Left lung (tissue), 14 donors: ENCODE measurements around the gene ABHD16A. TPM values are rescaled to one million over a fixed set of nuclear protein-coding genes. Genes with fewer than 3 reads are reported as not detected.

Experiments
- ATAC-seq: fragments of 200-7000 bp; cut with Tn5 transposase; one replicate; pipeline ENCODE4 v1.9.1; 2020; ENCODE audit warnings: moderate library complexity
- DNase-seq, 4 donors: peaks; one replicate each; pipeline ENCODE4 v3.0.0-alpha.2; 2013 to 2020
- H3K27ac ChIP-seq, 2 donors: fragments of 200-600 bp; sonication (generic) in 1 of 2; one replicate each; pipeline versions ENCODE4 v1.5.0 to v1.8.0; 2020 to 2021
- H3K27me3 ChIP-seq, 2 donors: fragments of 200-600 bp; sonication (generic) in 1 of 2; one replicate each; pipeline versions ENCODE4 v1.5.0 to v1.8.0; 2020 to 2021
- H3K36me3 ChIP-seq, 2 donors: fragments of 200-600 bp; sonication (generic) in 1 of 2; one replicate each; pipeline versions ENCODE4 v1.5.0 to v1.8.0; 2020 to 2021
- H3K4me1 ChIP-seq, 2 donors: fragments of 200-600 bp; one replicate each; pipeline ENCODE4 v1.8.0; 2021
- H3K4me3 ChIP-seq, 2 donors: fragments of 200-600 bp; sonication (generic) in 1 of 2; one replicate each; pipeline versions ENCODE4 v1.5.0 to v1.8.0; 2020 to 2021; ENCODE audit warnings: mild to moderate bottlenecking in 1 of 2
- H3K9me3 ChIP-seq, 2 donors: fragments of 200-600 bp; sonication (generic) in 1 of 2; one replicate each; pipeline versions ENCODE4 v1.5.0 to v1.8.0; 2020 to 2021
- intact Hi-C, 2 donors: fragments of 100-400 bp; cut with DNase I; formaldehyde crosslinking; loops; one replicate each; pipeline versions ENCODE4 v1.11.2 to v1.14.2; 2022
- long read RNA-seq, 12 donors: library from polyadenylated mRNA in 2 of 12; unstranded in 2 of 12; transcript quantifications; one replicate each; pipeline ENCODE4 v2.0.0 and lab custom pipeline, GENCODE V29; 2019 to 2026
- polyA plus RNA-seq, 6 donors: library from polyadenylated mRNA; unstranded; fragments of 120-200 nt; gene quantifications; one replicate each; pipeline ENCODE4 v1.2.1, GENCODE V29; 2013; ENCODE audit not compliant: insufficient read length in 6 of 6
- total RNA-seq, 2 donors: library from RNA; stranded (reverse); fragmentation: NEBNext Ultra II Directional; extraction: Animal tissue kit (Norgen Biotek cat#: 25700); gene quantifications; one replicate each; pipeline ENCODE4 v1.2.1, GENCODE V29; 2021
- TF ChIP-seq, protein P1 (sequence below), 2 donors: fragments of 200-600 bp; sonication (generic) in 1 of 2; IDR thresholded peaks; one replicate each; pipeline versions ENCODE4 v1.5.0 to v1.8.0; 2021; ENCODE audit warnings: antibody characterized with exemption in 2 of 2
- donor health status: DM: no; HTN: yes; CAD: no.
- donor health status: DM: no; HTN: no; CAD: no.

ABHD16A gene
- total RNA-seq = 10 to 100 TPM; 53.6 to 58.6 TPM
- polyA plus RNA-seq = 10 to 100 TPM; 55.7 to 63.9 (median 58.6) TPM
- long read RNA-seq, donor 1, transcript ABHD16A-201 (20 exons, 2,103 nt) = major isoform, 14 of 14 reads
- long read RNA-seq, donor 1, partial matches to known transcripts = 0 of 14 reads
- long read RNA-seq, donor 1, other reads (novel, unspliced or antisense) = 0 of 14 reads
- long read RNA-seq, donor 2, transcript ABHD16A-201 (20 exons, 2,103 nt) = major isoform, 17 of 19 reads
- long read RNA-seq, donor 2, partial matches to known transcripts = 0 of 19 reads
- long read RNA-seq, donor 2, other reads (novel, unspliced or antisense) = 0 of 19 reads
- long read RNA-seq, donor 3, transcript ABHD16A-201 (20 exons, 2,103 nt) = major isoform, 14 of 16 reads
- long read RNA-seq, donor 3, partial matches to known transcripts = 0 of 16 reads
- long read RNA-seq, donor 3, other reads (novel, unspliced or antisense) = 0 of 16 reads
- long read RNA-seq, donor 4, transcript ABHD16A-201 (20 exons, 2,103 nt) = major isoform, 40 of 49 reads
- long read RNA-seq, donor 4, partial matches to known transcripts = 2 of 49 reads
- long read RNA-seq, donor 4, other reads (novel, unspliced or antisense) = 5 of 49 reads
- long read RNA-seq, donor 5, transcript ABHD16A-201 (20 exons, 2,103 nt) = major isoform, 12 of 13 reads
- long read RNA-seq, donor 5, partial matches to known transcripts = 0 of 13 reads
- long read RNA-seq, donor 5, other reads (novel, unspliced or antisense) = 0 of 13 reads
- long read RNA-seq, donor 6, transcript ABHD16A-201 (20 exons, 2,103 nt) = major isoform, 15 of 18 reads
- long read RNA-seq, donor 6, partial matches to known transcripts = 0 of 18 reads
- long read RNA-seq, donor 6, other reads (novel, unspliced or antisense) = 0 of 18 reads
- long read RNA-seq, donor 7, transcript ABHD16A-201 (20 exons, 2,103 nt) = major isoform, 10 of 11 reads
- long read RNA-seq, donor 7, partial matches to known transcripts = 0 of 11 reads
- long read RNA-seq, donor 7, other reads (novel, unspliced or antisense) = 0 of 11 reads
- long read RNA-seq, donor 8, transcript ABHD16A-201 (20 exons, 2,103 nt) = major isoform, 10 of 12 reads
- long read RNA-seq, donor 8, partial matches to known transcripts = 0 of 12 reads
- long read RNA-seq, donor 8, other reads (novel, unspliced or antisense) = 0 of 12 reads
- long read RNA-seq, donor 9 = 0 reads
- long read RNA-seq, donor 10, transcript ABHD16A-201 (20 exons, 2,103 nt) = major isoform, 64 of 77 reads
- long read RNA-seq, donor 10, partial matches to known transcripts = 1 of 77 reads
- long read RNA-seq, donor 10, other reads (novel, unspliced or antisense) = 9 of 77 reads
- long read RNA-seq, donor 11, transcript ABHD16A-201 (20 exons, 2,103 nt) = major isoform, 15 of 21 reads
- long read RNA-seq, donor 11, partial matches to known transcripts = 0 of 21 reads
- long read RNA-seq, donor 11, other reads (novel, unspliced or antisense) = 0 of 21 reads
- long read RNA-seq, donor 12, transcript ABHD16A-201 (20 exons, 2,103 nt) = major isoform, 6 of 9 reads
- long read RNA-seq, donor 12, partial matches to known transcripts = 0 of 9 reads
- long read RNA-seq, donor 12, other reads (novel, unspliced or antisense) = 0 of 9 reads

DNA sequence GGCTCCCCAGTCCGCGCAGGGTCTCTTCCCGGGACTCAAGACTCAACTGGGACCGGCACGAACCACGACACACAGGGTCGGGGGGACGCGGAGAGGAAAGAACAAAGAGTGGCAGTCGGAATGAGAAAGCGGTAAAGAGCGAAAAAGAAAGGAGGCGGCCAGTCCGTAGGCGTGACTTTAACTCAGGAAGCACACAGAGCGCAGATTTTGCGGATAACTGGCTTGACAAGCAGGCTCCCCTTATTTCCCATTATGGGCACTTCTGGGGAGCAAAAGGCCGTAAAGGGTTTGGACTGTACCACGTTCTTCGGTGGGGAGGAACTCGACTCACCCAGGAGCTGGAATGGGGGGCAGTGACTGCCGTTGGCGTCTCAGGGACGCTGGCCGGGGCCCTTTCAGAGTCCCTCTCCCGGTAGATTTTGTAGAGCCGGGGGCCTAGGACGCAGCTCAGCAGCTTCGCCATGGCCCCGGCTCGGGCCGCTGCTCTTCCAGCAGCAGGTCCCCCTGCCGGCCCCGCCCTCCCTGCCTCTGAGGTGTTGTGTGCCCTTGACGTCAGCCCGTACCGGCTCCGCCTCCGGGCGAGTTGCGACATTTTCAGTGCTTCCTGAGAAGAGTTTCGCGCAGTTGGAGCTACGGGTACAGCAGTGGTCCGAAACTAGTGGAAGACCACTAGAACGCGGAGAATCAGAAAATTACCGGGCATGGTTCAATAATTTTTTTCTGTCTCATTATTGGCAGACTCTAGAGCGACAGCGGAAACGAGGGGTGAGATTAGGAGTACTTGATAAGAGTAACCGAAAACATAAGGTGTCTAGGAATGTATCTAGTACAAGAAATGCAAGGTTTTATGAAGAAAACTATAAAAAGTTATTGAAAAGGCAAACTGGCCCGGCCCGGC, at the start of gene ABHD16A:
Gene ABHD16A, minus strand, starts transcription at position 506 of the 898 bp plus-strand sequence. Its CDS starts 43 bp downstream, at position 463.
- DNase-seq (peak; percentile 99 to 100 (median 99)), ATAC-seq (peak; percentile 99)
- TF ChIP-seq, protein P1, sequence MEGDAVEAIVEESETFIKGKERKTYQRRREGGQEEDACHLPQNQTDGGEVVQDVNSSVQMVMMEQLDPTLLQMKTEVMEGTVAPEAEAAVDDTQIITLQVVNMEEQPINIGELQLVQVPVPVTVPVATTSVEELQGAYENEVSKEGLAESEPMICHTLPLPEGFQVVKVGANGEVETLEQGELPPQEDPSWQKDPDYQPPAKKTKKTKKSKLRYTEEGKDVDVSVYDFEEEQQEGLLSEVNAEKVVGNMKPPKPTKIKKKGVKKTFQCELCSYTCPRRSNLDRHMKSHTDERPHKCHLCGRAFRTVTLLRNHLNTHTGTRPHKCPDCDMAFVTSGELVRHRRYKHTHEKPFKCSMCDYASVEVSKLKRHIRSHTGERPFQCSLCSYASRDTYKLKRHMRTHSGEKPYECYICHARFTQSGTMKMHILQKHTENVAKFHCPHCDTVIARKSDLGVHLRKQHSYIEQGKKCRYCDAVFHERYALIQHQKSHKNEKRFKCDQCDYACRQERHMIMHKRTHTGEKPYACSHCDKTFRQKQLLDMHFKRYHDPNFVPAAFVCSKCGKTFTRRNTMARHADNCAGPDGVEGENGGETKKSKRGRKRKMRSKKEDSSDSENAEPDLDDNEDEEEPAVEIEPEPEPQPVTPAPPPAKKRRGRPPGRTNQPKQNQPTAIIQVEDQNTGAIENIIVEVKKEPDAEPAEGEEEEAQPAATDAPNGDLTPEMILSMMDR (IDR thresholded peaks at IDR 0.05) = no peak
- peak within 1 kb of the TSS; percentile 80 to 87 for H3K4me3 ChIP-seq
- intact Hi-C loops = no loop called here
- no peaks in the 10 kb centered on the region for H3K9me3 ChIP-seq
- peaks cover 13 to 36% of the 10 kb centered on the region in 2 donors for H3K4me1 ChIP-seq
- H3K27me3 ChIP-seq = no peaks in the 10 kb centered on the region
- H3K36me3 ChIP-seq = peaks cover 0 to 25% of the 10 kb centered on the region in 2 donors
- peak within 1 kb of the TSS; percentile 97 to 99 for H3K27ac ChIP-seq

DNA sequence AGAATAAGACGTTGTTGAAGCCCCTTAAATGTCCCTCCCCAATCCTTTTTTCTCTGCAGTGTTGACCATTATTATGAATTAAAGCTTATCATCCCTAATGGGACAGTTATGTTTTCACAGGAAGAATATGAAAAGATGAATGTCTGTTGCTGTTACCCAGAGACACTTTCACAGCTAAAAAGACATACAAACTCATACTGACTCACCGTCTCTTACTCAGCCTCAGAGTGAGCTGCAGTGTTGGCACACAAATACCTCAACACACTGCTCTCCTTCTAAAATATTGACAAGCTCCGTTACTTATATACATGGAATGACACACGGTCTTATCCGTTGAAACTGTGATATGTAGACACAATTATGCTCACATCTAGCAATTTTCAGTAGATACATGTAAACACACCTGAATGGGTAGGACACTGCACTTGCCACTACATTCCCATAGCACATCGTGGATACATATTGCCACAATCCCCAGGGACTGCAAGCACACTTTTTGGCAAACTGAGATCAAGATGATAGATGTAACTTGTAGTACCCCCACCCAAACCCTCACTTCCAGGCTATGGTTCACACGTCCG, 49.7 kb upstream of the ABHD16A start:
- ATAC-seq = no peak
- TF ChIP-seq, protein P1 (IDR thresholded peaks at IDR 0.05) = no peak
- intact Hi-C loops = no loop called here

DNA sequence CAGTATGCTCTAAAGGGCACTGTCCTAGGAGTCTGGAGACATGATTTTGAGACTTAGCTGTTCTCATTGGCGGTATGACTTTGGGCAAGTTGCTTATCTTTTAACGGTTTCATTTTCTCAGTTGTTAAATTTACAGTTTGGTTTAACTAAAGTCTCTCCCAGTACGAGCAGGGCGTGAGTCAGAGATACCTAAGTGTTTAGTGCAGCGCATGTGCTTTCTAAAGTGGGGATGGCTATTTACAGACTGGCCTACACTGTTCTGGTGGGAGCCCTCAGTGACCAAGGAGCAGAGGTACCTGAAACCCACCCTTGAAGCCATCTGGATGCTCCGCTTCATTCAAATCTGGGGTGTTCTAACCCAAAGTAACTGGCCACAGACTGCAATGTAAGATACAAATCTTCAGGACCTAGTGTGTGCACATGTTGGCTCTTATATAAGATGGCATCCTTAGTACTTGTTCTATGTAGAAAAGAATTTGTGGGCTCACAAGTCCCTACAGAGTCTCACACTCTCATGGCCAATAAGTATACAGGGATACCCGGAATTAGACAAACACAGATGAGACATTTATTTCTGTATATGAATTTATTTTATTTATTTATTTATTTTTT, 47.4 kb upstream of the ABHD16A start:
- TF ChIP-seq, protein P1 (IDR thresholded peaks at IDR 0.05) = no peak
- Histone ChIP-seq H3K9me3 (no peaks in the 10 kb centered on the region), H3K27me3 (no peaks in the 10 kb centered on the region), H3K27ac (no peak overlapping the region), H3K4me1 (no peaks in the 10 kb centered on the region), H3K36me3 (no peaks in the 10 kb centered on the region), H3K4me3 (no peak overlapping the region)
- ATAC-seq (no peak), DNase-seq (no peak)
- intact Hi-C loops = no loop called here

More for the DNA sequence above, 49.7 kb upstream of the ABHD16A start:
- no peak for DNase-seq
- no peaks in the 10 kb centered on the region for H3K4me1 ChIP-seq
- H3K27ac ChIP-seq = no peak overlapping the region
- H3K9me3 ChIP-seq = no peaks in the 10 kb centered on the region
- no peaks in the 10 kb centered on the region for H3K27me3 ChIP-seq
- no peaks in the 10 kb centered on the region for H3K36me3 ChIP-seq
- no peak overlapping the region for H3K4me3 ChIP-seq
